Neural cell (in vitro differentiated cells): ENCODE data around the gene TMEM175.

Experiments
- EP300 ChIP-seq: fragments of 450-650 bp; conservative IDR thresholded peaks from 2 replicates; pipeline ENCODE4 v1.6.1; 2014; ENCODE audit warnings: antibody characterized with exemption, mild to moderate bottlenecking, moderate library complexity; ENCODE audit not compliant: poor library complexity, severe bottlenecking
- EZH2 ChIP-seq: fragments of 200-600, 300-800 bp; shearing (Covaris generic), sonication (generic); IDR thresholded peaks from 2 replicates; pipeline ENCODE4 v1.6.1; 2014; ENCODE audit warnings: antibody characterized with exemption, low read length, borderline replicate concordance, mild to moderate bottlenecking; ENCODE audit not compliant: insufficient read depth, poor library complexity, severe bottlenecking
- TAF1 ChIP-seq: IDR thresholded peaks from 2 replicates; pipeline ENCODE4 v1.6.1; 2012; ENCODE audit warnings: low read depth
- TF ChIP-seq, protein P1 (sequence below): fragments of 450-650 bp; IDR thresholded peaks from 2 replicates; pipeline ENCODE4 v1.5.1; 2014; ENCODE audit warnings: antibody characterized with exemption, mild to moderate bottlenecking, moderate library complexity; ENCODE audit not compliant: poor library complexity, severe bottlenecking
- TF ChIP-seq, protein P2 (sequence below): IDR thresholded peaks from 2 replicates; pipeline ENCODE4 v1.6.1; 2012; ENCODE audit warnings: borderline replicate concordance

DNA sequence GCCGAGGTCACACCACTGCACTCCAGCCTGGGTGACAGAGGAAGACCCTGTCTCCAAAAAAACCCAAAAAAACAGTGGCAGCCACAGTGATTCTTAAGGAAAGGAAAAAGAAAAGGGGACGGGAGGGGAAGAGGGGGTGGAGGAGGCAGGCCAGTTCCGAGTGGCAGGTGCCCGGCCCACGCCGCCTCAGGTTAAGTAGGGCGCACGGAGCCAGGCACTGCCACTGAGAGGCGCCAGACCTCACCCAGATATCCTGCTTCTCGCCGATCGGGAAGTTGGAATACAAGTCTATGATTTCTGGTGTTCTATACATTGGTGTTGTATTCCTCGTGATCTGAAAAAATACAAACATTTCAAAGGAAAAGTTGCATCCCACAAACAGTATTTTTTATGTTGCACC is 36.0 kb upstream of the TMEM175 start:
- TF ChIP-seq, protein P1, sequence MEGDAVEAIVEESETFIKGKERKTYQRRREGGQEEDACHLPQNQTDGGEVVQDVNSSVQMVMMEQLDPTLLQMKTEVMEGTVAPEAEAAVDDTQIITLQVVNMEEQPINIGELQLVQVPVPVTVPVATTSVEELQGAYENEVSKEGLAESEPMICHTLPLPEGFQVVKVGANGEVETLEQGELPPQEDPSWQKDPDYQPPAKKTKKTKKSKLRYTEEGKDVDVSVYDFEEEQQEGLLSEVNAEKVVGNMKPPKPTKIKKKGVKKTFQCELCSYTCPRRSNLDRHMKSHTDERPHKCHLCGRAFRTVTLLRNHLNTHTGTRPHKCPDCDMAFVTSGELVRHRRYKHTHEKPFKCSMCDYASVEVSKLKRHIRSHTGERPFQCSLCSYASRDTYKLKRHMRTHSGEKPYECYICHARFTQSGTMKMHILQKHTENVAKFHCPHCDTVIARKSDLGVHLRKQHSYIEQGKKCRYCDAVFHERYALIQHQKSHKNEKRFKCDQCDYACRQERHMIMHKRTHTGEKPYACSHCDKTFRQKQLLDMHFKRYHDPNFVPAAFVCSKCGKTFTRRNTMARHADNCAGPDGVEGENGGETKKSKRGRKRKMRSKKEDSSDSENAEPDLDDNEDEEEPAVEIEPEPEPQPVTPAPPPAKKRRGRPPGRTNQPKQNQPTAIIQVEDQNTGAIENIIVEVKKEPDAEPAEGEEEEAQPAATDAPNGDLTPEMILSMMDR, result no peak
- TF ChIP-seq EP300 (no peak), EZH2 (no peak), TAF1 (no peak)
- TF ChIP-seq, protein P2, sequence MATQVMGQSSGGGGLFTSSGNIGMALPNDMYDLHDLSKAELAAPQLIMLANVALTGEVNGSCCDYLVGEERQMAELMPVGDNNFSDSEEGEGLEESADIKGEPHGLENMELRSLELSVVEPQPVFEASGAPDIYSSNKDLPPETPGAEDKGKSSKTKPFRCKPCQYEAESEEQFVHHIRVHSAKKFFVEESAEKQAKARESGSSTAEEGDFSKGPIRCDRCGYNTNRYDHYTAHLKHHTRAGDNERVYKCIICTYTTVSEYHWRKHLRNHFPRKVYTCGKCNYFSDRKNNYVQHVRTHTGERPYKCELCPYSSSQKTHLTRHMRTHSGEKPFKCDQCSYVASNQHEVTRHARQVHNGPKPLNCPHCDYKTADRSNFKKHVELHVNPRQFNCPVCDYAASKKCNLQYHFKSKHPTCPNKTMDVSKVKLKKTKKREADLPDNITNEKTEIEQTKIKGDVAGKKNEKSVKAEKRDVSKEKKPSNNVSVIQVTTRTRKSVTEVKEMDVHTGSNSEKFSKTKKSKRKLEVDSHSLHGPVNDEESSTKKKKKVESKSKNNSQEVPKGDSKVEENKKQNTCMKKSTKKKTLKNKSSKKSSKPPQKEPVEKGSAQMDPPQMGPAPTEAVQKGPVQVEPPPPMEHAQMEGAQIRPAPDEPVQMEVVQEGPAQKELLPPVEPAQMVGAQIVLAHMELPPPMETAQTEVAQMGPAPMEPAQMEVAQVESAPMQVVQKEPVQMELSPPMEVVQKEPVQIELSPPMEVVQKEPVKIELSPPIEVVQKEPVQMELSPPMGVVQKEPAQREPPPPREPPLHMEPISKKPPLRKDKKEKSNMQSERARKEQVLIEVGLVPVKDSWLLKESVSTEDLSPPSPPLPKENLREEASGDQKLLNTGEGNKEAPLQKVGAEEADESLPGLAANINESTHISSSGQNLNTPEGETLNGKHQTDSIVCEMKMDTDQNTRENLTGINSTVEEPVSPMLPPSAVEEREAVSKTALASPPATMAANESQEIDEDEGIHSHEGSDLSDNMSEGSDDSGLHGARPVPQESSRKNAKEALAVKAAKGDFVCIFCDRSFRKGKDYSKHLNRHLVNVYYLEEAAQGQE, result no peak
